ENCODE data around the gene LINGO1. TPM values are rescaled to one million over a fixed set of nuclear protein-coding genes. Genes with fewer than 3 reads are reported as not detected.

The LINGO1 gene
- total and polyA plus RNA-seq, 12 donors = 0.21 to 2.7 (median 0.96) TPM; not detected in 2

DNA sequence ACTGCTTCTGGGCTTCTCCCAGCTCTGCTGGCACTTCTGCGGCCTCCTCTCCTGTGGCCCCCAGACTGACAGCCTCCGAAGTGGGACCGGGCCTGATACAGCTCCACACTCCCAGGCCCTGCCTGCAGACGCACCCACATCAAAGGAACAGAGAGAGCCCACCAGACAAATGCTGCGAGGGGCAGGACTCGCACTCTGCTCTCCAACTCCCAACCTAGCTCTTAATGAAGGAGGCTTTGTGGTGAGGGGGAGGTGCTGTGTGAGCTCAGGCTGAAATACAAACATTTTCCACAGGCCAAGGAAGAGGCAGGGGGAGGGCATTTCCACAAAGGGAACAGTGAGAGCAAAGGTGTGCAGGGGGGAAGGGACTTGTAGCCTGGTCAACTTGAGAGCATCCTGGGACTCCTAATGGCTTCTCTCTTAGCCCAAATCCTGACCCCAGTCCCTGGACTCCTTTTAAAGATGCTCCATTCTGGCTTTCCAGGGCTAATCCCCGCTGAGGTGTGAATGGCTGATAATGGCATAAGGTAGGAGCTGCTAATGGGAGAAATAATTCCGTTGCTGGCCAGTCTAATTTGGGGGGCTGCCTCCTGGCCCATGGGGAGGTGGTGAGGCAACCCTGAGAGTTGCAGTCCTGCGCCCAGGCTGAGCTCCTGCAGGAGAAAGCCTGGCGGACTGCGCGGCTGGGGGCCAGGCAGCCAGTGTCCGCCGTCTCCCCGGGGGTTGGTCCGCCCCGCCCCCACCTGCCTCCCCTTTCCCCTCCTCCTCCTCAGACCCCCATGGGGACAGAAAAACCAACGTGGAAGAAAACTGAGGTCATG is 9.6 kb downstream of the LINGO1 start:
- intact Hi-C loops (cut with DNase I) = loop anchor here in 1 of 2 donors (10.0 kb wide), 1 partner anchor 608 kb away; no protein-coding TSS in a partner anchor
- Histone ChIP-seq H3K36me3 (replicated peaks in 1 of 2) (no peaks in the 10 kb centered on the region), H3K4me3 (no peak overlapping the region), H3K9me3 (replicated peaks in 1 of 3) (no peaks in the 10 kb centered on the region), H3K4me1 (replicated peaks in 1 of 2) (no peaks in the 10 kb centered on the region), H3K27ac (no peak overlapping the region), H3K27me3 (no peaks in the 10 kb centered on the region)
- 64 to 89% (median 80%) methylated on average over 16 to 18 of the region's 18 CpGs for WGBS, 4 donors
- TF ChIP-seq POLR2A (IDR thresholded peaks at IDR 0.05) (no peak), CTCF (IDR thresholded peaks at IDR 0.05) (no peak)
- no peak for DNase-seq

DNA sequence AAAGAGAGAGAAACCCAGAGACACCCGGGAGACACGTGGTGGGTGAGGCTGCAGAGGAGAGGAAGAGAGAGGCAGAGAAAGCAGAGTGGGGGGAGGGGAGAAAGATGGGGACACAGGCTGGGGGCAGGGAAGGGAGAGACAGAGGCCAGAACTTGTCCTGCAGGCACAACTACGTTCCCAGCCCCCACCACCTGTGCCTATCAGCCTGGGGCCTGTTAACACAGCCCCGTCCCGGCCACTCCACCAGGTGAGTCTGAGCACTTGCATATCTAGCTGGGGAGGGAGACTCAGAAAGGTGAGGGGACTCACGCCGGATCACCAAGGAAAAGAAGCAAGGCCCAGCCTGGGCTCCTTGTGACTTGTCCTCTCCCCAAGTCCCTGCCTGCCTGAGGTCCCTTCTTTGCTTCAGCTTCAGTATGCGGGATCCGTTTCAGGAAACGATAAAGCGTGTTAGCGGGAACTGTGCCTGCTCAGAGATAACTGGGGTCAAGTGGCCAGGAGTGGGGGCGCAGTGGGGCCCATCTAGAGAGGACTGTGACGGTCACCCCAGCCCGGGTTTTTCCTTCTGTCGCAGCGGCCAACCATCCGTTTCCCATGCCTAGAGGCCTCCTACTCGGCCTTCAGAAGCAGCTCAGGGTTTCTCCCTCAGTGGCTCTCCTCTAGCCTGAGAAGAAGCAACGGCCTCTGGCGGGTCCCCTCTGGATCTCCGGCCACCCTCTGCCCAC is 10.3 kb downstream of the LINGO1 start:
- TF ChIP-seq CTCF (IDR thresholded peaks at IDR 0.05) = no peak
- TF ChIP-seq POLR2A (IDR thresholded peaks at IDR 0.05) = no peak
- 67 to 70% (median 69%) methylated on average over 15 to 22 of the region's 22 CpGs for WGBS, 4 donors
- H3K27me3 ChIP-seq = no peaks in the 10 kb centered on the region
- no peak overlapping the region for H3K4me3 ChIP-seq
- no peaks in the 10 kb centered on the region for H3K4me1 ChIP-seq (replicated peaks in 1 of 2)
- no peaks in the 10 kb centered on the region for H3K36me3 ChIP-seq (replicated peaks in 1 of 2)
- DNase-seq = no peak
- H3K9me3 ChIP-seq (replicated peaks in 1 of 3) = no peaks in the 10 kb centered on the region
- intact Hi-C loops (cut with DNase I) = loop anchor here in 1 of 2 donors (10.0 kb wide), 1 partner anchor 608 kb away; no protein-coding TSS in a partner anchor
- no peak overlapping the region for H3K27ac ChIP-seq

GRCh38 chr15:77621847-77622208 is 10.9 kb downstream of the LINGO1 start:
- Histone ChIP-seq H3K27me3 (no peaks in the 10 kb centered on the region), H3K4me3 (no peak overlapping the region), H3K36me3 (replicated peaks in 1 of 2) (no peaks in the 10 kb centered on the region), H3K9me3 (replicated peaks in 1 of 3) (no peaks in the 10 kb centered on the region), H3K27ac (no peak overlapping the region), H3K4me1 (replicated peaks in 1 of 2) (no peaks in the 10 kb centered on the region)
- WGBS, 4 donors = 89 to 99% (median 91%) methylated on average over 13 to 16 of the region's 16 CpGs
- intact Hi-C loops (cut with DNase I) = loop anchor here in 1 of 2 donors (10.0 kb wide), 1 partner anchor 607 kb away; no protein-coding TSS in a partner anchor
- DNase-seq = no peak
- TF ChIP-seq POLR2A (IDR thresholded peaks at IDR 0.05) = no peak
- no peak for TF ChIP-seq CTCF (IDR thresholded peaks at IDR 0.05)

DNA sequence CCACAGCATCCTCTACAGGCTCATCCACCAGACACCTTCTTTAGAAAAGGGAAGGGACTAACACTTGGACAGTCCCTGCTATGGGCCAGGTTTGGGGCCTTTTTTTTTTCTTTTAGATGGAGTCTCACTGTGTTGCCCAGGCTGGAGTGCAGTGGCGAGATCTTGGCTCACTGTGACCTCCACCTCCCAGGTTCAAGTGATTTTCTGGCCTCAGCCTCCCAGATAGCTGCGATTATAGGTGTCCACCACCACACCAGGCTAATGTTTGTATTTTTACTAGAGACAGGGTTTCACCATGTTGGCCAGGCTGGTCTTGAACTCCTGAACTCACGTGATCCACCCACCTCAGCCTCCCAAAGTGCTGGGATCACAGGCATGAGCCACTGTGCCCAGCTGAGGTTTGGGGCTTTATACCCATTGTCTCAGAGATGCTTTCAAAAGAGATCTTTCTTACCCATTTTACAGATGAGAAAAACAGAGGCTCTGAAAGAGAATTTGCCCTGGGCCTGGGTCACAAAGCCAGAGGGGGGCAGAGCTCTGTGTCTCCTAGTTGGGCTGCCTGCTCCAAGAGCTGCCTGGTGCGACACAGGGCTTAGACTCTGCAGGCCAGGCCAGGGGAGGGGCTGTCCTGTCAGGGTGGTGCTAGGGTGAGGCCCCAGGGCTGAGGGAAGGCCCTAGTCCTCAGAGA is 11.6 kb downstream of the LINGO1 start:
- no peak for DNase-seq
- Histone ChIP-seq H3K4me3 (no peak overlapping the region), H3K36me3 (replicated peaks in 1 of 2) (no peaks in the 10 kb centered on the region), H3K27ac (no peak overlapping the region), H3K27me3 (no peaks in the 10 kb centered on the region), H3K4me1 (replicated peaks in 1 of 2) (no peaks in the 10 kb centered on the region), H3K9me3 (replicated peaks in 1 of 3) (no peaks in the 10 kb centered on the region)
- WGBS, 4 donors = 83 to 94% (median 88%) methylated on average over 4 of the region's 4 CpGs
- intact Hi-C loops (cut with DNase I) = loop anchor here in 1 of 2 donors (10.0 kb wide), 1 partner anchor 606 kb away; no protein-coding TSS in a partner anchor
- TF ChIP-seq CTCF (IDR thresholded peaks at IDR 0.05) (no peak), POLR2A (IDR thresholded peaks at IDR 0.05) (no peak)

All from adrenal gland (tissue), 12 donors.